ENCODE results near the gene YIPF5.
A peak's percentile ranks its signal among the peaks of the same experiment; 100 is the strongest.

YIPF5 gene

DNA sequence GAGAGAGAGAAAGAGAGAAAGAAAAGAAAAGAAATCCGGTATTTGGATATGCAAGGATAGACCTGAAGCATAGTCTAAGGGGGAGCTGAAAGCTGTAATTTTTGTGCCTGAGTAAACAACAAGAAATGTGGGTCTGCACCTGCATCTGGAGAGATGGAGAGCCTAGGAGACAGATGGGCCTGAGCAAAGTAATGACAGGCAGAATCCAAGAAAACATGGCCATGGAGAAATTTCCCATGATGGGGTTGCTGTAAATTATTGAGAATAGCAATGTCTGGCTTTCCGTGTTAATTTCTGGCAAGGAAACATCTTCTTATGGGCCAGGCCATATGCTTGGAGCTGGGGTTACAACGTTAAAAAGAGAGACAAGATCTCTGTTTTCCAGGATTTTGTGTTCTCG lies 40.2 kb downstream of the YIPF5 start:
- no peaks in the 10 kb centered on the region for H3K36me3 ChIP-seq (ENCODE audit: control insufficient read depth, insufficient read depth, low read length)
- H3K27ac ChIP-seq (ENCODE audit: low read length): no peak overlapping the region
- DNase-seq (ENCODE audit: low read depth, low spot score): no peak
- H3K9me3 ChIP-seq (ENCODE audit: control insufficient read depth, insufficient read depth, low read length): no peaks in the 10 kb centered on the region
- no peak overlapping the region for H3K4me3 ChIP-seq (ENCODE audit: low read length)
- H3K27me3 ChIP-seq (ENCODE audit: control insufficient read depth, insufficient read depth, low read length): no peaks in the 10 kb centered on the region
- WGBS (ENCODE audit: insufficient coverage, insufficient read length): no CpG with 5 or more reads among the region's 4 CpGs
- H3K4me1 ChIP-seq (ENCODE audit: control insufficient read depth, insufficient read depth, low read length): peaks cover 4% of the 10 kb centered on the region; the same call in 1 of the 2 replicates

DNA sequence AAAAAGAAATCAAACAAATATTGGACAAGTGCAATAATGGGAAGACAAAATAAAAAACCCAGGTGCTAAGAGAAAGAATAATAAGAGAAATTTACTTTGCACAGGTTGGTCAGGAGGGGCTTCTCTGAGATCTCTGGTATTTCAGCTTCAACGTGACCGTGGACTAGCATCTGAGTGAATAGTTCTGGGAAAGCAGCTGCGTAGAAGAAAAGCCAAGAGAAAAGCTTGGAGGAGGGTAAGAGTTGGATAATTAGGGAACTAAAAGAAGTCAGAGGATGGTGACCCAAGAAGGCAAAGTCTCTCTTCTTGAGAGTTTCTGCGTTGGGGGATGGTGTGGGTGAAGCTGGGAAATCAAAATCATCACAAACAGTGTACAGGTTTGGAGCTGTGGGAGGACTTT lies 41.6 kb downstream of the YIPF5 start:
- no peak for DNase-seq (ENCODE audit: low read depth, low spot score)
- no CpG with 5 or more reads among the region's 4 CpGs for WGBS (ENCODE audit: insufficient coverage, insufficient read length)
- no peak overlapping the region for H3K4me3 ChIP-seq (ENCODE audit: low read length)
- no peaks in the 10 kb centered on the region for H3K9me3 ChIP-seq (ENCODE audit: control insufficient read depth, insufficient read depth, low read length)
- no peak overlapping the region for H3K27ac ChIP-seq (ENCODE audit: low read length)
- H3K4me1 ChIP-seq (ENCODE audit: control insufficient read depth, insufficient read depth, low read length): peaks cover 4% of the 10 kb centered on the region; the same call in 1 of the 2 replicates
- no peaks in the 10 kb centered on the region for H3K36me3 ChIP-seq (ENCODE audit: control insufficient read depth, insufficient read depth, low read length)
- H3K27me3 ChIP-seq (ENCODE audit: control insufficient read depth, insufficient read depth, low read length): no peaks in the 10 kb centered on the region

DNA sequence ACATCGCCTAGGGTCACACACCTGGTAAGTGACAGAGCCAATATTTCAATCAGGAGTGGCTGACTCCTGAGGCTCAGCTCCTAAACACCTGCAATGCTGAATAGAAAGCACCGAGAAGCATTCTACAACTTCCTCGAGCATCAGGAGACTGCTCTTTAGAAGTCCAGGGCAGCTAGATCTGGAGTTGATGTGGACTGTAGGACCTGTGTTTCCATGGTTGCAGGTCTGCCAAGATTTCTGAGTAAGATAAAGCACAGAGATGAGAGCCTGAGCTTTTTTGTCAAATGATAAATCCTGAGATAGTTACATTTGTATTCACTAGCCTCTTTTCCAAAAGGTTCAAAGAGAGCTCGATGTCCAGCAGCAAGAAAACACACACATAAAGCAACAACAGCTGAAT lies 43.8 kb downstream of the YIPF5 start:
- Histone ChIP-seq H3K27me3 (ENCODE audit: control insufficient read depth, insufficient read depth, low read length) (no peaks in the 10 kb centered on the region), H3K9me3 (ENCODE audit: control insufficient read depth, insufficient read depth, low read length) (no peaks in the 10 kb centered on the region), H3K36me3 (ENCODE audit: control insufficient read depth, insufficient read depth, low read length) (no peaks in the 10 kb centered on the region), H3K4me1 (ENCODE audit: control insufficient read depth, insufficient read depth, low read length) (peaks cover 4% of the 10 kb centered on the region; the same call in 1 of the 2 replicates), H3K27ac (ENCODE audit: low read length) (no peak overlapping the region), H3K4me3 (ENCODE audit: low read length) (no peak overlapping the region)
- DNase-seq (ENCODE audit: low read depth, low spot score): no peak
- WGBS (ENCODE audit: insufficient coverage, insufficient read length): no CpG with 5 or more reads among the region's 4 CpGs

DNA sequence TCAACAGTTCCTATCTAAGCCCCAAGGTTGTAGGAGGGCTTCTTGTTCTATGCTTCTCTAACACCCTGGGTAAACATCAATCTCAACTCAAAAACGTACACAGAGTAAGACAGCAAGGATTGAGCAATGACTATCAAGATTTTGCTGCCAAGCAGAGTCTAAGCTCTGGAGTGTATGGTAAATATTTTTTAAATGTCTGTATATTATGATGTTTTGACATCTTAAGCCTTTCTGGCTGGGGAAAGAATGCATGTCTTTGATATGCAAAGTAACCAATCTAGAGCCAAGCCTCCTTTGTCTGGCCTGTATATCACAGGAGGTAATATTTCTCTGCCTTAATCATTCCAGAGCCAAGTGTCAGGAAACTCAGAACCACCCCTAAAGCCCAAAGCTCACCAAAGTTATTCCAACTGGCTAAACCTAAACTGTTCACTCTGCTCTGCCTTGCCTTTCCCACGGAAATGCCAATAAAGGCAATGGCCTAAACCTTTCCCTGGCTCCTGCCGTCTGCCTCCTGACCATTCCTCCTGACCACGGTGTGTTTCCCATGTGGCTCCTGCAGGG lies 45.2 kb downstream of the YIPF5 start:
- Histone ChIP-seq H3K4me3 (ENCODE audit: low read length) (no peak overlapping the region), H3K4me1 (ENCODE audit: control insufficient read depth, insufficient read depth, low read length) (peaks cover 4% of the 10 kb centered on the region; the same call in 1 of the 2 replicates), H3K9me3 (ENCODE audit: control insufficient read depth, insufficient read depth, low read length) (no peaks in the 10 kb centered on the region), H3K27ac (ENCODE audit: low read length) (no peak overlapping the region), H3K36me3 (ENCODE audit: control insufficient read depth, insufficient read depth, low read length) (no peaks in the 10 kb centered on the region), H3K27me3 (ENCODE audit: control insufficient read depth, insufficient read depth, low read length) (no peaks in the 10 kb centered on the region)
- WGBS (ENCODE audit: insufficient coverage, insufficient read length): no CpG with 5 or more reads among the region's 4 CpGs
- DNase-seq (ENCODE audit: low read depth, low spot score): peak; percentile 1

DNA sequence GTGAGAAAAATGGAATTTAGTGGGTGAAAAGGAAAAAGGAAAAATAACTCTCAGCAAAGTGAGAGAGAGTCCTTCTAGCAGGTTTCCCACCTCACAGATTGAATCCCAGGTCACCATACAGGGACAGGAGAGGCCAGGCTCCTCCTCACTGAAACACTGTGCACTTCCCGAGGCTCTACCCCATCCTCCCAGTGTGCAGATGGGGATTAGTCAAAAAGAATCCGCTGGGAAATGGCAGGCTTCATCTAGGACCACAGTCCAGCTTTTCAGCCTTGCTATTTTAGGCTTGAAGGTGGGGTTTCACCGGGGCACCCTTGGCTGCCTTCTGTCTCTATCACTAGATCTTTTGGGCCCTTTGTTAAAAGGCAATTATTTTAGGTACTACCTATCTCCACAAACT lies 47.8 kb downstream of the YIPF5 start:
- no peak overlapping the region for H3K4me3 ChIP-seq (ENCODE audit: low read length)
- no peaks in the 10 kb centered on the region for H3K36me3 ChIP-seq (ENCODE audit: control insufficient read depth, insufficient read depth, low read length)
- WGBS (ENCODE audit: insufficient coverage, insufficient read length): no CpG with 5 or more reads among the region's 3 CpGs
- H3K27ac ChIP-seq (ENCODE audit: low read length): no peak overlapping the region
- no peaks in the 10 kb centered on the region for H3K27me3 ChIP-seq (ENCODE audit: control insufficient read depth, insufficient read depth, low read length)
- peaks cover 4% of the 10 kb centered on the region; the same call in 1 of the 2 replicates for H3K4me1 ChIP-seq (ENCODE audit: control insufficient read depth, insufficient read depth, low read length)
- no peaks in the 10 kb centered on the region for H3K9me3 ChIP-seq (ENCODE audit: control insufficient read depth, insufficient read depth, low read length)
- DNase-seq (ENCODE audit: low read depth, low spot score): no peak

DNA sequence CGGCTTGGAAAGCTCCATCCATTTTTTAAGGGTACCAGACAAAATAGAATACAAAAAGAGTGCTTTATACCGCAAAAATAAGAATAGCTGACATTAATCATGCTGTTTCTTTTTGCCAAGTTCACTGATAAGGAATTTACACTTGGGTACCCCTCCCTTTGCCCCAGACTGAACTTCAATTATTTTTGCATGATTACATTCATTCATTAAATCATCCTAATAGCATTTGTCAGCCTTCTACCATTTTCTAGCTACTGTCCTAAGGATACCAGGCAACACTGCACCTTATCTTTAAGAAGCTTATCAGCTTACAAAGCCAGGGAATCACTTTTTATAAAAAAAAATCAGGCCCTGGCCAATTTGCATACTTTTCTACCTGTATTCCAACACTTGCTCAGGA lies 48.4 kb downstream of the YIPF5 start:
- Histone ChIP-seq H3K4me3 (ENCODE audit: low read length) (no peak overlapping the region), H3K9me3 (ENCODE audit: control insufficient read depth, insufficient read depth, low read length) (no peaks in the 10 kb centered on the region), H3K27me3 (ENCODE audit: control insufficient read depth, insufficient read depth, low read length) (no peaks in the 10 kb centered on the region), H3K36me3 (ENCODE audit: control insufficient read depth, insufficient read depth, low read length) (no peaks in the 10 kb centered on the region), H3K27ac (ENCODE audit: low read length) (no peak overlapping the region), H3K4me1 (ENCODE audit: control insufficient read depth, insufficient read depth, low read length) (peaks cover 4% of the 10 kb centered on the region; the same call in 1 of the 2 replicates)
- no CpG with 5 or more reads among the region's 2 CpGs for WGBS (ENCODE audit: insufficient coverage, insufficient read length)
- no peak for DNase-seq (ENCODE audit: low read depth, low spot score)

DNA sequence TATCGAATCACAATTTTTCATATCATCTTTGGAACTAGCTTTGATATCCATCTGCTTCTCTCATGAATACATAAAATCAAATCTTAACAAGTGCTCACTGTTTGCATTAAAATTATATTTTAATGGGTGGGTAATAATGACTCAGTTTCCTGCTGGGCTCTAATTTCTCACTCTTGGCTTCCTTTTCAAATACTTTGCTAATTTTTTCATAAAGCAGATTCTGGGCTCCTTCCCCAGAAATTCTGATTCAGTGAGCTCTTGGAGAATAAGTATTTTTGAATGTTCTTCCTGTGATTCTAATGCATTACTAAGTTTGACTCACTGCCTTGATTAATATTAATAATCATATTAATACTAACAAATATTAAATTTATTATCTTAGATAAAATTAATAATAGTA lies 48.9 kb downstream of the YIPF5 start:
- no peak for DNase-seq (ENCODE audit: low read depth, low spot score)
- no peak overlapping the region for H3K27ac ChIP-seq (ENCODE audit: low read length)
- no peaks in the 10 kb centered on the region for H3K36me3 ChIP-seq (ENCODE audit: control insufficient read depth, insufficient read depth, low read length)
- H3K4me1 ChIP-seq (ENCODE audit: control insufficient read depth, insufficient read depth, low read length): peaks cover 4% of the 10 kb centered on the region; the same call in 1 of the 2 replicates
- no peak overlapping the region for H3K4me3 ChIP-seq (ENCODE audit: low read length)
- no peaks in the 10 kb centered on the region for H3K27me3 ChIP-seq (ENCODE audit: control insufficient read depth, insufficient read depth, low read length)
- H3K9me3 ChIP-seq (ENCODE audit: control insufficient read depth, insufficient read depth, low read length): no peaks in the 10 kb centered on the region
- 100% methylated on average over 1 of the region's 1 CpG for WGBS (ENCODE audit: insufficient coverage, insufficient read length)

DNA sequence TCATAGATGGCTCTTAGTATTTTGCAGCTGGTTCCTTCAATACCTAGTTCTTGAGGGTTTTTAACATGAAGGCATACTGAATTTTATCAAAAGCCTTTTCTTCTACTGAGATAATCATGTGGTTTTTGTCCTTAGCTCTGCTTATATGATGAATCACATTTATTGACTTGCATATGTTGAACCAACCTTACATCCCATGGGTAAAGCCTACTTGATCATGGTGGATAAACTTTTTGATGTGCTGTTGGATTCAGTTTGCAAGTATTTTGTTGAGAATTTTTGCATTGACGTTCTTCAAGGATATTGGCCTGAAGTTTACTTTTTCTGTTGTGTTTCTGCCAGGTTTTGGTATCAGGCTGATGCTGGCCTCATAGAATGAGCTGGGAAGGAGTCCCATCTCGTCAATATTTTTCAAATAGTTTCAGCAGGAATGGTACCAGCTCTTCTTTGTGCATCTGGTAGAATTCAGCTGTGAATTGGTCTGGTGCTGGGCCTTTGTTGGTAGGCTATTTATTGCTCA lies 49.7 kb downstream of the YIPF5 start:
- DNase-seq (ENCODE audit: low read depth, low spot score): no peak
- Histone ChIP-seq H3K4me3 (ENCODE audit: low read length) (no peak overlapping the region), H3K27ac (ENCODE audit: low read length) (no peak overlapping the region), H3K4me1 (ENCODE audit: control insufficient read depth, insufficient read depth, low read length) (0 out of 2 replicates have a peak, but pooled peaks cover 2% of the 10 kb centered on the region), H3K36me3 (ENCODE audit: control insufficient read depth, insufficient read depth, low read length) (no peaks in the 10 kb centered on the region), H3K27me3 (ENCODE audit: control insufficient read depth, insufficient read depth, low read length) (no peaks in the 10 kb centered on the region), H3K9me3 (ENCODE audit: control insufficient read depth, insufficient read depth, low read length) (no peaks in the 10 kb centered on the region)
- WGBS (ENCODE audit: insufficient coverage, insufficient read length): no CpG with 5 or more reads among the region's 2 CpGs

DNA sequence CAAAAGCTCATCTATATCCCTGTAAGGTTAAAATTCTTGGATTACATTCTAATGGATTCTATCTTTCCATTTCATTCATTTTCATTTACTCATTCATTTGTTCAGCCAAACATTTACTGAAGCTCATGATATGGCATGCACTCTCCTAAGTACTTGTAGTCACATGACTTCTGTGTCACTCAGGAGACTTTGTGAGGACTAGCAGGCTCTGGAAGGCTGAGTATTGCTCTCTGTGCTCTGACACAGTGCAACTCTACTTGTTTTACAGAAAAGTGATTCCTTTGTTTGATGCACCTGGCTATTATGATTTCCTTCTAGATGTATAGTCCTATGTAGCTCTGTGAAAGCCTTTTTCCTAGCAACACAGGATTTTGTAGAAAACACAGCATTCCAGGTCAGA lies 53.0 kb downstream of the YIPF5 start:
- no peaks in the 10 kb centered on the region for H3K27me3 ChIP-seq (ENCODE audit: control insufficient read depth, insufficient read depth, low read length)
- H3K36me3 ChIP-seq (ENCODE audit: control insufficient read depth, insufficient read depth, low read length): no peaks in the 10 kb centered on the region
- H3K4me1 ChIP-seq (ENCODE audit: control insufficient read depth, insufficient read depth, low read length): no peaks in the 10 kb centered on the region
- no peak overlapping the region for H3K4me3 ChIP-seq (ENCODE audit: low read length)
- no peak overlapping the region for H3K27ac ChIP-seq (ENCODE audit: low read length)
- no peaks in the 10 kb centered on the region for H3K9me3 ChIP-seq (ENCODE audit: control insufficient read depth, insufficient read depth, low read length)
- DNase-seq (ENCODE audit: low read depth, low spot score): no peak

DNA sequence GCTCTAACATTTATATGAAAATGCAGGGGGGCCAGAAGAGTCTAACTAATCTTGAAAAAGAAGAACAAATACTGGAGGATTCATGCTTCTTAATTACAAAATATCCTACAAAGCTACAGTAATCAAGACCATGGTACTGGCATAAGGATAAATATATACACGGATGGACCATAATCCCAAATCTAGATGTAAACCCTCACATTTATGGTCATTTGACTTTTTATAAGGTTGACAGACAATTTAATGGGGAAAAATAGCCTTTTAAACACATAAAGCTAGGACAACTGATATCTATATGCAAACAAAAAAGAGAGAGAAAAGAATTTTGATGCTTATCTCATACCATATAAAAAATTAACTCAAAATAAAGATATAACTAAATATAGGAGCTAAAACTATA lies 55.9 kb downstream of the YIPF5 start:
- no CpG with 5 or more reads among the region's 1 CpG for WGBS (ENCODE audit: insufficient coverage, insufficient read length)
- H3K27ac ChIP-seq (ENCODE audit: low read length): no peak overlapping the region
- no peaks in the 10 kb centered on the region for H3K36me3 ChIP-seq (ENCODE audit: control insufficient read depth, insufficient read depth, low read length)

More for the DNA sequence above, 55.9 kb downstream of the YIPF5 start:
- Histone ChIP-seq H3K9me3 (ENCODE audit: control insufficient read depth, insufficient read depth, low read length) (no peaks in the 10 kb centered on the region), H3K27me3 (ENCODE audit: control insufficient read depth, insufficient read depth, low read length) (no peaks in the 10 kb centered on the region), H3K4me3 (ENCODE audit: low read length) (no peak overlapping the region), H3K4me1 (ENCODE audit: control insufficient read depth, insufficient read depth, low read length) (no peaks in the 10 kb centered on the region)
- DNase-seq (ENCODE audit: low read depth, low spot score): no peak
